Measurements from ENCODE around the gene DLG5.
A peak's percentile ranks its signal among the peaks of the same experiment; 100 is the strongest.

Gene DLG5

DNA sequence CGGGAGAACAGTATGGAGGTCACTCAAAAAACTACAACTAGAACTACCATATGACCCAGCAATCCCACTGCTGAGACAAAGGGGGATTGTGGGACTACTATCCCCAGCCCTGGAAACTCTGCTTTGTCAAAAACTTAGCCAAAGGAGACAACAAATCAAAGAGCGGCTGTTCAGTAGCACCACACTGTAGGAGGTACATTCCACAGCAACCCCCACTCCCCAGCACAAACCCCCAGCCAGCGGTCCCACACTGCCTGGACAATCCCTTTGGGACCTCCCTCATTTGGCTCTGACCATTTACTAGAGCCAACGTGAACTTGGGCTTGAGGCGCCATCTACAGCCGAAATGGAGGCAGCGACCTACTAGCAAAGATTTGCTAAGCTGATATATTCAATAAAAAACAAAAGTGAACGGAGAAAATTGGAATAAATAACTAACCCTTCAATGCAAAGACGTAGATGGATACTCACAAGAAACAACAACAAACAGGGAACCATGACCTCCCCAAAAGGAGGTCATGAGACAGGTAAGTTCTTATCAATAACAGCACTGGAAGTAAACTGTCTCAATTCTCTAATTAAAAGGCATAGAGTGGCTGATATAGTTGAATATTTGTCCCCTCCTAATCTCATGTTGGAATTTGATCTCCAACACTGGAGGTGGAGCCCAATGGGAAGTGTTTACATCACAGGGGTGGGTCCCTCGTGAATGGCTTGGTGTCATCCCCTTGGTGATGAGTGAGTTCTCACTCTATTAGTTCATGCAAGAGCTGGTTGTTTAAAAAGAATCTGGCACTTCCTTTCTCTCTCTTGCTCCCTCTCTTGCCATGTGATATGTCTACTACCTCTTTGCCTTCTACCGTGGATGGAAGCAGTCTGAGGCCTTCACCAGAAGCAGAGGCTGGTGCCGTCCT lies 170.0 kb downstream of the DLG5 start:
- peak; percentile 14 for DNase-seq

DNA sequence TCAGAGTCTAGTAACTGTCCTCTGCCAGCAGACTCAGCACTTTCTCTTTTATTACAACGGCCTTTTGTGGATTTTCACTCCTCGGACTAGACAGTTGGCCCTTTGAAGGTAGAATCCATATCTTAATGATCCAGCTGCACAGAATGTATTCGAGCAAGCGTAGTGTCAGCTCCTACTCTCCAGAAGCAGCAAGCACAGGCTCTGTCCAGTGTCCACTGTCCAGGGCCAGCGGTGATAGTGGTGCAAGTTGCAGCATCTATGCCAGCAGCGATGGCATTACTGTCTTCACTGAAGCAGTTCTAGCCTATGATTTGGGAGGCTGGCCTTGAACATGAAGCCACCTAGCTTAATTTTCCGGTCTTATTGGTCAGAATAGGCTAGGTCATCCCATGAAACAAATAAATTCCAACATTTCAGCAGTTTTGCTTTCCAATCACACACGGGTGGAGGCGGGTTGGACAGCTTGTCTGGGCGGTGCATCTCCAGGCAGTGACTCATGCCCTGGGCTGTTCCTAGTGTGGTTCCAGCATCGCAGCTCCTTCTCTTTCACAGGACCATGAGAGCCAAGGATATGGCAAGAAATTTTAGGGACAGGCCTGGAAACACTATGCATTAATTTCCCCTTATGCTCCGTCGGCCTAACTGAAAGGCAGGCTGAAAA lies 180.4 kb downstream of the DLG5 start:
- DNase-seq = no peak

DNA sequence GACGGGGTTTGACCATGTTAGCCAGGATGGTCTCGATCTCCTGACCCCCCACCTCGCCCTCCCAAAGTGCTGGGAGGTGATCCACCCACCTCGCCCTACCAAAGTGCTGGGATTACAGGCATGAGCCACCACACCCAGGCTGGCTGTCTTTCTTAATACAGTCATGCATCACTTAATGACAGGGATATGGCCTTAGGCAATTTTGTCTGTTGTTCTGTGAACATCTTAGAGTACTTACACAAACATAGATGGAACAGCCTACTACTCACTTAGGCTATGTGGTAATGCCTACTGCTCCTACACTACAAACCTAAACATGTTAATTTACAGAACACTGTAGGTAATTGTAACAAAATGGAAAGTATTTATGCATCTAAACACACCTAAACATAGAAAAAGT lies 182.3 kb downstream of the DLG5 start:
- DNase-seq = no peak

DNA sequence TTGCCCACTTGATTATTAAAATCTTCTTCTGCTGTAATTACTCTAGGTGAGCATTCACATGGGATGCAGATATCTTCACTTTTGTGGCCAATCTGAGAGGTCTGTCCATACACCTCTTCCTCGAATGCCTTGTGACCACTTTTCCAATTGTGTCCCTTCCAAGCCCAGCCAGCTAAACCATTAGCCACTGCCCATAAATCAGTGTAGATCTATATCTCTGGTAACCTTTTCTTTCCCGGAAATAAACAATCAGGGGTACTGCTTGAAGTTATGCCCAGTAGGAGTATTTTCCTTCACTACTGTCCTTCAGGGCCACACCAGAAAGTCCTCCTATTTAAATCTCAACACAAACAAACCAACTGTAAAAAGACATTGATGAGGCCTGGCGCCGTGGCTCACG lies 184.4 kb downstream of the DLG5 start:
- no peak for DNase-seq

DNA sequence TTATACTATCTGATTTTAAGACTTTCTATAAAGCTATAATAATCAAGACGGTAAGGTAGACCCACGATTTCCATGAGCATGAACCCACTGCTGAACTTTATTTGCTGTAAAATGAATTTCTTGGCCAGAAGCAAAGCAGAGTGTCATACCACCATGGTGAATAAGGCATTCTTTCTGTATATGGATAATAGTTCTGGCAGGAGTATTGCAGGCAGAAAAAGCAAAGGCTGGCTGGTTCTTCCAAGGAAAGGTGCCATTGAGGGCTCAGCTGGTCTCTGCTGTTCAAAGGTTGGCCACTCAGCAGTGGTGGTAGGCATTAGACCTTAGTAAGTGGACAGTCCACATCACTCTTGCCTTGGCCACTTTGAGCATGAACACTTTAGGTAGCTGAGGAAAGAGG lies 184.8 kb downstream of the DLG5 start:
- DNase-seq = no peak
